Measurements from ENCODE around the gene PHLDA2.

Gene PHLDA2

GRCh38 chr11:2887515-2888195, 41.6 kb downstream of the PHLDA2 start:
- CTCF ChIA-PET, result interaction anchor here (0.6 to 16.8 kb wide), 28 partner anchors 9 to 586 kb away, joined by 3 to 456 read pairs (median 3); partner anchors contain the start of genes C11orf21 and TSPAN32
- no peak overlapping the region for H3K4me3 ChIP-seq (ENCODE audit: low read depth, low read length)
- H3K36me3 ChIP-seq (ENCODE audit: control insufficient read depth in 2 of 2, insufficient read depth in 1 of 2, low read length in 2 of 2), result no peaks in the 10 kb centered on the region
- no peak overlapping the region for H3K27ac ChIP-seq (ENCODE audit: extremely low read depth, low read depth, low read length)
- H3K9me3 ChIP-seq (ENCODE audit: control insufficient read depth, insufficient read depth, low read depth, low read length), result no peaks in the 10 kb centered on the region
- H3K4me1 ChIP-seq (ENCODE audit: control insufficient read depth, insufficient read depth, low read length), result no peaks in the 10 kb centered on the region
- POLR2A ChIA-PET, result interaction anchor here (1.3 to 1.8 kb wide), 2 partner anchors 41 to 354 kb away, joined by 6 to 15 read pairs; partner anchors contain the start of gene PHLDA2
- TF ChIP-seq ZNF19 (tag by site-specific recombination; IDR thresholded peaks at IDR 0.05; ENCODE audit: low read depth), result no peak
- no peak for TF ChIP-seq PBX3 (CRISPR knock-in tag; IDR thresholded peaks at IDR 0.05)
- TF ChIP-seq ZNF600 (tag by site-specific recombination; IDR thresholded peaks at IDR 0.05), result no peak
- TF ChIP-seq ZNF174 (tag by site-specific recombination; IDR thresholded peaks at IDR 0.05), result no peak
- TF ChIP-seq ZBTB26 (tag by site-specific recombination; optimal IDR thresholded peaks at IDR 0.05), result no peak

- ChIA-PET POLR2A (interaction anchor here (1.8 to 2.5 kb wide), 2 partner anchors 42 to 354 kb away, joined by 10 to 15 read pairs; partner anchors contain the start of gene PHLDA2), CTCF (interaction anchor here (0.6 to 16.8 kb wide), 12 partner anchors 8 to 359 kb away, joined by 3 to 456 read pairs (median 4); a partner anchor contains a TSS)
- Histone ChIP-seq H3K36me3 (ENCODE audit: control insufficient read depth in 2 of 2, insufficient read depth in 1 of 2, low read length in 2 of 2) (no peaks in the 10 kb centered on the region), H3K4me1 (ENCODE audit: control insufficient read depth, insufficient read depth, low read length) (no peaks in the 10 kb centered on the region), H3K9me3 (ENCODE audit: control insufficient read depth, insufficient read depth, low read depth, low read length) (no peaks in the 10 kb centered on the region), H3K4me3 (ENCODE audit: low read depth, low read length) (no peak overlapping the region), H3K27ac (ENCODE audit: extremely low read depth, low read depth, low read length) (no peak overlapping the region)
- TF ChIP-seq ZSCAN23 (tag by site-specific recombination; IDR thresholded peaks at IDR 0.05), result no peak
- 0 out of 2 replicates have a peak, but pooled peaks have one; percentile 2 for TF ChIP-seq GLIS2 (tag by site-specific recombination; IDR thresholded peaks at IDR 0.05)
- 0 out of 2 replicates have a peak, but pooled peaks have one; percentile 10 for TF ChIP-seq SCRT2 (tag by site-specific recombination; IDR thresholded peaks at IDR 0.05)
Observed at GRCh38 chr11:2886936-2887335, 42.3 kb downstream of the PHLDA2 start.

GRCh38 chr11:2886191-2886894, 42.9 kb downstream of the PHLDA2 start:
- CTCF ChIA-PET, result interaction anchor here (0.6 to 16.8 kb wide), 5 partner anchors 9 to 353 kb away, joined by 3 to 456 read pairs (median 4); no protein-coding TSS in a partner anchor
- H3K4me1 ChIP-seq (ENCODE audit: control insufficient read depth, insufficient read depth, low read length), result no peaks in the 10 kb centered on the region
- no peaks in the 10 kb centered on the region for H3K36me3 ChIP-seq (ENCODE audit: control insufficient read depth in 2 of 2, insufficient read depth in 1 of 2, low read length in 2 of 2)
- H3K27ac ChIP-seq (ENCODE audit: extremely low read depth, low read depth, low read length), result no peak overlapping the region
- no peaks in the 10 kb centered on the region for H3K9me3 ChIP-seq (ENCODE audit: control insufficient read depth, insufficient read depth, low read depth, low read length)
- POLR2A ChIA-PET, result interaction anchor here (0.7 to 2.5 kb wide), 3 partner anchors 43 to 352 kb away, joined by 3 to 10 read pairs (median 4); partner anchors contain the start of genes KCNQ1OT1 and PHLDA2
- H3K4me3 ChIP-seq (ENCODE audit: low read depth, low read length), result no peak overlapping the region
- no peak for TF ChIP-seq KLF9 (tag by site-specific recombination; IDR thresholded peaks at IDR 0.05; ENCODE audit: low read depth)
- no peak for TF ChIP-seq ZNF501 (tag by site-specific recombination; IDR thresholded peaks at IDR 0.05)
- no peak for TF ChIP-seq ZNF654 (tag by site-specific recombination; IDR thresholded peaks at IDR 0.05; ENCODE audit: low read depth)
- TF ChIP-seq GLIS2 (tag by site-specific recombination; IDR thresholded peaks at IDR 0.05), result 0 out of 2 replicates have a peak, but pooled peaks have one; percentile 12
- TF ChIP-seq ZSCAN4 (tag by site-specific recombination; IDR thresholded peaks at IDR 0.05), result 0 out of 2 replicates have a peak, but pooled peaks have one; percentile 31
- TF ChIP-seq ZNF138 (tag by site-specific recombination; IDR thresholded peaks at IDR 0.05; ENCODE audit: borderline replicate concordance), result no peak
- no peak for TF ChIP-seq ZNF114 (tag by site-specific recombination; IDR thresholded peaks at IDR 0.05)
- TF ChIP-seq ZNF324 (tag by site-specific recombination; IDR thresholded peaks at IDR 0.05), result no peak
- no peak for TF ChIP-seq ZSCAN18 (tag by site-specific recombination; IDR thresholded peaks at IDR 0.05)
